ENCODE data around the gene VTN. TPM values are rescaled to one million over a fixed set of nuclear protein-coding genes. Genes with fewer than 3 reads are reported as not detected.
A peak's percentile ranks its signal among the peaks of the same experiment; 100 is the strongest.

Gene VTN
- total RNA-seq, 1 donor from 2014 or later: 1.3 TPM

DNA sequence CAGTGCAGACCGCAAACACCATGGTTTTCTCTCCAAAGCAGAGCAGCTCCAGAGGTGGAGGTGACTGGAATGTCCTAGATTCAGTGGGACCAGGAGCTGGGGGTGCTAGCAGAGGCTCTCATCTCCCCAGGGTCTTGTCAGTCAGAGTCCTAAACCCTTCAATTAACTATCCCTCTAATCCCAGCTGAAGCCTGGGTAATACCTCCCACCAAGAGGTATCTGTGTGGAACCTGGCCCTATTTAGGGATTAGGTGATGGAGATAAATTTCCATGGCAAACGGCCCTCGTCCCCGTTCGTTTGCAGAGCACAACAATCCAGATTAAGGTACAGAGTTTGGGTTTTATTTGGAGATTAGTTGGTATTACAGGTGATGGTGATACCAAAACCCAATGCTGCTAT is 6.9 kb downstream of the VTN start:
- peaks cover 58% of the 10 kb centered on the region for H3K36me3 ChIP-seq
- no peak for DNase-seq
- intact Hi-C loops (cut with DNase I): no loop called here
- no peak for TF ChIP-seq CTCF (IDR thresholded peaks at IDR 0.05)
- no peak overlapping the region for H3K27ac ChIP-seq
- H3K27me3 ChIP-seq: no peaks in the 10 kb centered on the region
- no peak overlapping the region for H3K4me3 ChIP-seq
- no peak for ATAC-seq
- peaks cover 8% of the 10 kb centered on the region for H3K4me1 ChIP-seq
- no peaks in the 10 kb centered on the region for H3K9me3 ChIP-seq

DNA sequence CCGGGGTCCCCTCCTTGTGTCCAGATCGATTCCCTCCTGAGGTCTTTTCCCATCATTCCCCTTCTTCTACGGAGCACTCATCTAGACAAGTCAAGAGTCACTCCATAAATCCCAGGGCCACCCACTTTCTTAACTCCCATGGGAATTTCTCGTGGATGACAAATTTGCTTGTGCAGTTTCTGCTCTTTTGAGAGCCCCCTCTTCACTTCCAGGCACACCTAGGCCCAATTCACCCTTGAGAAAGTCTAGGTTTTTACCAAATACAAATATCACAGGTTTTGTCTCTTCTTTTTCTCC is 12.3 kb downstream of the VTN start:
- H3K36me3 ChIP-seq: peaks cover 67% of the 10 kb centered on the region

GRCh38 chr17:28357061-28357900 is 12.8 kb downstream of the VTN start, which contains the start of gene POLDIP2:
POLDIP2 (minus strand) TSS chr17:28357527; CDS start chr17:28357448, 79 bp downstream.
- Histone ChIP-seq H3K4me1 (peaks cover 22% of the 10 kb centered on the region), H3K27me3 (no peaks in the 10 kb centered on the region), H3K9me3 (no peaks in the 10 kb centered on the region), H3K4me3 (peak within 1 kb of the TSS; percentile 99), H3K27ac (peak within 1 kb of the TSS; percentile 93), H3K36me3 (peaks cover 67% of the 10 kb centered on the region)
- intact Hi-C loops (cut with DNase I): no loop called here
- peak; percentile 97 for DNase-seq
- peak; percentile 8 for TF ChIP-seq CTCF (IDR thresholded peaks at IDR 0.05)
- ATAC-seq: peak; percentile 99

More for the DNA sequence above, 12.3 kb downstream of the VTN start:
- H3K27me3 ChIP-seq: no peaks in the 10 kb centered on the region
- H3K27ac ChIP-seq: peak overlapping the region; percentile 93
- DNase-seq (no peak), ATAC-seq (no peak)
- H3K9me3 ChIP-seq: no peaks in the 10 kb centered on the region
- H3K4me1 ChIP-seq: peaks cover 22% of the 10 kb centered on the region
- intact Hi-C loops (cut with DNase I): no loop called here
- peak overlapping the region; percentile 99 for H3K4me3 ChIP-seq
- no peak for TF ChIP-seq CTCF (IDR thresholded peaks at IDR 0.05)

DNA sequence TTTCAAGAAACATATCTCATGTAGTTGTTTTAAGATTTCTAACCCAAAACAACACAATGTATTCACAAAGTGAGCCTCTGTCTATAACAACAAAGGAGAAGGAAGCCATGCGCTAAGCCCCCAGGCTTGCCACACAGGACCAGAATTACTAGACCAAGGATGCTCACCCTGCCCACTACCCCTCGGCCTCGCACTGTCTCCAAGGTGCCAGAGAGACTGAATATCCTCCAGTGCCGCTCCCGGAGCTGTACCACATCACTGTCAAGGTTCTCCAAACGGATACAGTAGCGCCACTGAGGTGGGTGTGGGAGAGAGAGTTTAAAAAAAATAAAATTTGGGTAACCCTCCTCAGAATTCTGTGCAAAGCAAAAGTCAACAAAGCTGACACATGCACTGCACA is 19.8 kb downstream of the VTN start:
- Histone ChIP-seq H3K27me3 (no peaks in the 10 kb centered on the region), H3K4me3 (no peak overlapping the region), H3K9me3 (no peaks in the 10 kb centered on the region), H3K36me3 (peaks cover 100% of the 10 kb centered on the region), H3K27ac (no peak overlapping the region), H3K4me1 (peaks cover 15% of the 10 kb centered on the region)
- DNase-seq (peak; percentile 19), ATAC-seq (no peak)
- no peak for TF ChIP-seq CTCF (IDR thresholded peaks at IDR 0.05)
- intact Hi-C loops (cut with DNase I): no loop called here

DNA sequence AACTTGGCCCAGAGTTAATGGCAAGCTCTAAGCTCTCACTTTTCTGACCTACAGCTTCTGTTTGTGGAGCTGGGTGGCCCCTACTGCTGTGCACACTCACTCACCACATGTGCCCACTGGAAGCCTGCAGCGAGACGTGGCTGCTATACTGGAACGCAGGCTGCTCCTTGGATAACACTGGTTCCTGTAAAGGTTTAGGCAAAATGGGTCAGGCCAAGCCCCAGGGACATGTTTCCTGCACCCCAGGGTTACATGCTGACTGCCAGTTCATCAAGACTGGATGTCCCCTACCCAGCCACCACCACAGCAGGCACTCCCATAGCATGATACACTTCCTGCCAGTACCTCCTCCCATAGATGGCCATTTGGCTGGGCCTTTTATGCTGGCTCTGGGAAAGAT is 21.1 kb downstream of the VTN start:
- Histone ChIP-seq H3K4me1 (peaks cover 15% of the 10 kb centered on the region), H3K9me3 (no peaks in the 10 kb centered on the region), H3K36me3 (peaks cover 100% of the 10 kb centered on the region), H3K27ac (no peak overlapping the region), H3K27me3 (no peaks in the 10 kb centered on the region), H3K4me3 (no peak overlapping the region)
- TF ChIP-seq CTCF (IDR thresholded peaks at IDR 0.05): no peak
- DNase-seq (peak; percentile 25), ATAC-seq (no peak)
- intact Hi-C loops (cut with DNase I): no loop called here

Measured in upper lobe of right lung (tissue), 1 donor.